Bladder microvascular endothelial cell (primary cell): ENCODE measurements around the gene SLC9A1. TPM values are rescaled to one million over a fixed set of nuclear protein-coding genes. Genes with fewer than 3 reads are reported as not detected.

Experiments
- total RNA-seq: library from RNA; depleted of rRNA; stranded (reverse); fragments of >200 nt; gene quantifications from 2 replicates; pipeline ENCODE4 v1.2.3, GENCODE V29; 2014

SLC9A1 gene
- total RNA-seq: 10.0 and 32.9 TPM in 2 replicates

DNA sequence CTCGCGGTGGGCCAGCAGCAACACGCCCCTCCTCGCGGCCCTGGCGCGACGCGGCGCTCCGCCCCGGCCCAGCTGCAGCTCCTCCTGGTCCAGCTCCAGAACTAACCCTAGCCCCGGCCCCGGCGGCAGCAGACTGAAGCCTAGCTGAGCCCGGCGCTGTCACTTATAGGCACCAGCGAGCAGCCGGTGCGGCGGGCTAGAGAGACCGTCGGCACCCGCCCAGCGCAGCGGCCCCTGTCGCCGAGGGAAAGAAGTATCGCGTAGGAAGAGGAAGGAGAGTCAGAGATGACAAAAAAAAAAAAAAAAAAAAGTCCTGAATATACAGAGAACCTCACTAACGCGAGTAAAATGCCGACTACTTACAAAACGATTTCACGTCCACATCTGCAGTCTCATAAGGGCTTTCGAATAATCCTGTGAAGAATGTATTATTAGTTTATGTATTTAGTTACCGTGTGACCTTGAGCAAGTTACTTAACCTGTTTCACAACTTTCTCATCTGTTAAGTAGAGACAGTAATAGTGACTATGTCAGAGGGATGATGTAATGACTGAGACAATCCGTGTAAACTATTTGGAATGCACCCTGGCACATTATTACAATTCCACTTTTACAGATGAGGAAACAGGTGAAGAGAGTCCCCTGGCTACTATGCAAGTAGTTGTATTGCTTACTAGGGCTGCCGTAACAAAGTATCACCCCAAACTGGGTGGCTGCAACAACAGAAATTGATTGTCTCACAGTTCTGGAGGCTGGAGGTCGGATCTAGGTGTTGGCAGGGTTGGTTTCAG, at the start of gene SLC9A1:
Gene SLC9A1, minus strand, starts transcription at position 135 of the 791 bp plus-strand sequence. CDS start 791 bp downstream, outside the sequence.

Other genes starting within 250 kb of the SLC9A1 start
- not detected in 2 replicates for gene NR0B2, start 241.2 kb downstream of the SLC9A1 start, total RNA-seq
- 20.9 and 32.0 TPM in 2 replicates for gene NUDC, start 233.4 kb downstream of the SLC9A1 start, total RNA-seq
- not detected in 2 replicates for gene KDF1, start 194.7 kb downstream of the SLC9A1 start, total RNA-seq
- 5.2 and 5.8 TPM in 2 replicates for gene TRNP1, start 161.4 kb downstream of the SLC9A1 start, total RNA-seq
- 0.25 and 0.81 TPM in 2 replicates for gene TENT5B, start 142.3 kb downstream of the SLC9A1 start, total RNA-seq
- gene WDTC1, start 79.5 kb upstream of the SLC9A1 start, total RNA-seq: 17.2 and 39.8 TPM in 2 replicates
- 14.4 and 29.8 TPM in 2 replicates for gene TMEM222, start 167.0 kb upstream of the SLC9A1 start, total RNA-seq
- gene SYTL1, start 186.9 kb upstream of the SLC9A1 start, total RNA-seq: 0.16 TPM in 1 of 2 replicates, not detected in the other
- gene MAP3K6, start 211.8 kb upstream of the SLC9A1 start, total RNA-seq: 7.4 and 7.9 TPM in 2 replicates
- 0.32 TPM in 1 of 2 replicates, not detected in the other for gene FCN3, start 219.7 kb upstream of the SLC9A1 start, total RNA-seq
- not detected in 2 replicates for gene CD164L2, start 228.2 kb upstream of the SLC9A1 start, total RNA-seq
- 0.16 and 0.19 TPM in 2 replicates for gene GPR3, start 237.5 kb upstream of the SLC9A1 start, total RNA-seq